GM12872 (cell line): ENCODE data around the gene ANGEL2.

Experiments
- CTCF ChIP-seq: IDR thresholded peaks from 3 replicates; pipeline ENCODE4 v1.5.1; 2011; ENCODE audit warnings: low read depth, mild to moderate bottlenecking, low read length, moderate library complexity; ENCODE audit not compliant: insufficient read depth

Gene ANGEL2

GRCh38 chr1:212945463-212946160 lies 70.1 kb downstream of the ANGEL2 start:
- no peak for TF ChIP-seq CTCF

- TF ChIP-seq CTCF = no peak
Measured at GRCh38 chr1:212945056-212945455, 70.6 kb downstream of the ANGEL2 start.

GRCh38 chr1:212944229-212944901 lies 71.3 kb downstream of the ANGEL2 start:
- TF ChIP-seq CTCF = no peak

- TF ChIP-seq CTCF = no peak
Measured at GRCh38 chr1:212943393-212943710, 72.3 kb downstream of the ANGEL2 start.

GRCh38 chr1:212942679-212943392 lies 72.8 kb downstream of the ANGEL2 start:
- no peak for TF ChIP-seq CTCF
